ENCODE data around the gene OR7D2.

Gene OR7D2

DNA sequence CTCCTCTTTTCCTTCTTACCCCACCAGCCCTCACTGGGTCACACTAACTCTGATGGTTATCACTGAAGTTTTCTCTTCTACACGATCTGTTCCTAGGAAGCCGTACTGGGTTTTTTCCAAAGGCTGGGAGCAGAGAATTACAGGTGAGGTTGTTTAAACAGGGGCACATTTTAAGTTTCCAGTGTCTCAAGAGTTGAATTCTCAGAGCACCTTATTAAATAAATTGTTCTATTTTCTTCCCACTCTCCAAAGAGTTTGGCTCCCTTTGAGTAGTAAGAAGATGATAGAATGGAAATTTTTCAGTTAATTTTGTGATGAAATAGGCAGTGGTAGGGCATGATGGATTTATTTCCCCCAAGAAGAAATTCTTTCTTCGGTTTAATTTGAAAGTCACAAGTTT, 40.7 kb downstream of the OR7D2 start, which contains the start of gene OR7D4:
OR7D4 (minus strand) TSS at position 101 of the 400 bp plus-strand sequence. CDS start 4,752 bp downstream, outside the sequence.
- DNase-seq: no peak

All from NCI-H510A (cell line).